NCI-H524 (cell line): ENCODE results near the gene DCTPP1.

Experiments used
- DNase-seq, 2 experiments: peaks; one replicate each; lab custom pipeline; 2025; lab: John Stamatoyannopoulos, UW

The DCTPP1 gene

GRCh38 chr16:30447512-30448226 is 17.8 kb upstream of the DCTPP1 start:
- no peak for DNase-seq

- DNase-seq = no peak
Observed at GRCh38 chr16:30446203-30446595, 16.4 kb upstream of the DCTPP1 start.

GRCh38 chr16:30445408-30446202 is 15.8 kb upstream of the DCTPP1 start, which contains the start of gene SEPHS2:
TSS of gene SEPHS2 (minus strand) at chr16:30445874. CDS start at chr16:30445727, 147 bp downstream.
- DNase-seq = peak; percentile 92 to 98

GRCh38 chr16:30445149-30445407 is 15.2 kb upstream of the DCTPP1 start:
- DNase-seq = no peak

GRCh38 chr16:30444231-30445148 is 14.7 kb upstream of the DCTPP1 start:
- no peak for DNase-seq

GRCh38 chr16:30443631-30444030 is 13.8 kb upstream of the DCTPP1 start:
- no peak for DNase-seq

- DNase-seq = no peak
Observed at GRCh38 chr16:30439720-30440348, 10.0 kb upstream of the DCTPP1 start.

- DNase-seq = no peak
Observed at GRCh38 chr16:30438835-30439234, 9.0 kb upstream of the DCTPP1 start.

GRCh38 chr16:30437511-30438046 is 7.7 kb upstream of the DCTPP1 start:
- no peak for DNase-seq

- no peak for DNase-seq
Observed at GRCh38 chr16:30434852-30435251, 5.0 kb upstream of the DCTPP1 start.

- no peak for DNase-seq
Observed at GRCh38 chr16:30430428-30430970, 669 bp upstream of the DCTPP1 start.

GRCh38 chr16:30429418-30429677 is 482 bp downstream of the DCTPP1 start:
- no peak for DNase-seq

- no peak for DNase-seq
Observed at GRCh38 chr16:30428055-30428454, 1.8 kb downstream of the DCTPP1 start.

- DNase-seq = no peak
Observed at GRCh38 chr16:30421010-30421409, 8.8 kb downstream of the DCTPP1 start.

- DNase-seq = no peak
Observed at GRCh38 chr16:30418350-30419181, 11.3 kb downstream of the DCTPP1 start.

GRCh38 chr16:30417529-30418349 is 12.1 kb downstream of the DCTPP1 start:
- peak; percentile 85 to 90 for DNase-seq

GRCh38 chr16:30416624-30417528 is 13.0 kb downstream of the DCTPP1 start:
- no peak for DNase-seq

- DNase-seq = no peak
Observed at GRCh38 chr16:30416047-30416603, 13.7 kb downstream of the DCTPP1 start.

- no peak for DNase-seq
Observed at GRCh38 chr16:30414159-30414558, 15.7 kb downstream of the DCTPP1 start.
